Adrenal gland (tissue), 12 donors: Measurements from ENCODE around the gene TGFBR3. TPM values are rescaled to one million over a fixed set of nuclear protein-coding genes. Genes with fewer than 3 reads are reported as not detected.

Source experiments
- DNase-seq, 7 donors: peaks; one replicate each; pipeline ENCODE4 v3.0.0-alpha.2; 2019 to 2020
- H3K27ac ChIP-seq, 5 donors: fragments of 200-600 bp; sonication (generic) in 4 of 5; 1 replicate in 3 of 5; 2 replicates in 2 of 5; pipeline versions ENCODE4 v1.5.1 to v1.8.0; 2016 to 2020; ENCODE audit warnings: mild to moderate bottlenecking in 1 of 5
- H3K27me3 ChIP-seq: fragments of 200-600 bp; 2 replicates; pipeline ENCODE4 v1.8.0; 2021
- H3K36me3 ChIP-seq, 2 donors: fragments of 200-600 bp; replicated peaks in 1 of 2; 1 replicate in 1 of 2; 2 replicates in 1 of 2; pipeline versions ENCODE4 v1.5.1 to v1.8.0; 2018 to 2022
- H3K4me1 ChIP-seq, 2 donors: fragments of 200-600 bp; replicated peaks in 1 of 2; 1 replicate in 1 of 2; 2 replicates in 1 of 2; pipeline versions ENCODE4 v1.5.1 to v1.8.0; 2018 to 2021
- H3K4me3 ChIP-seq, 4 donors: fragments of 200-600 bp; sonication (generic) in 3 of 4; one replicate each; pipeline ENCODE4 v1.5.1; 2016 to 2018
- H3K9me3 ChIP-seq, 3 donors: fragments of 200-600 bp; sonication (generic) in 1 of 3; replicated peaks in 1 of 3; 1 replicate in 2 of 3; 2 replicates in 1 of 3; pipeline versions ENCODE4 v1.5.1 to v1.8.0; 2016 to 2021
- CTCF ChIP-seq, 6 experiments: fragments of 450-650 bp in 4 of 6; fragments of 200-600 bp in 2 of 6; sonication (generic) in 1 of 6; IDR thresholded peaks; 1 replicate in 5 of 6; 2 replicates in 1 of 6; pipeline versions ENCODE4 v1.5.1 to v1.8.0; 2016 to 2021; ENCODE audit warnings: antibody characterized with exemption in 6 of 6, mild to moderate bottlenecking in 2 of 6, moderate library complexity in 1 of 6
- POLR2A ChIP-seq, 2 donors: fragments of 450-650 bp; IDR thresholded peaks; one replicate each; pipeline ENCODE4 v1.6.1; 2017; ENCODE audit warnings: antibody characterized with exemption in 2 of 2, mild to moderate bottlenecking in 2 of 2, moderate library complexity in 1 of 2
- WGBS, 4 donors: extraction: QIAGEN DNeasy Blood & Tissue Kit in 2 of 4; methylation state at CpG; one replicate each; pipeline versions ENCODE4 v1.1.5 to v1.1.7; 2013 to 2017; 5-methylcytosine and 5-hydroxymethylcytosine counted together
- intact Hi-C, 2 donors: fragments of 100-400 bp; cut with DNase I; formaldehyde crosslinking; loops; one replicate each; pipeline versions ENCODE4 v1.14.1 to v1.15.0; 2022 to 2023
- polyA plus RNA-seq, 3 donors: library from polyadenylated mRNA; stranded (reverse); fragments of 200-250 nt in 2 of 3; fragments of 350-450 nt in 1 of 3; fragmentation: Illumina TruSeq in 1 of 3; extraction: RNeasy Lipid Tissue Mini Kit (QIAGEN cat#74804) in 1 of 3; gene quantifications; one replicate each; pipeline ENCODE4 v1.2.3, GENCODE V29; 2013 to 2014
- total RNA-seq, 9 donors: library from RNA; depleted of rRNA in 4 of 9; stranded (reverse); fragments of >200 nt in 4 of 9; fragments of 120-200 nt in 1 of 9; fragmentation: NEBNext Ultra II Directional in 1 of 9; extraction: Animal tissue kit (Norgen Biotek cat#: 25700) in 1 of 9; gene quantifications; one replicate each; pipeline versions ENCODE4 v1.1.0 to v1.2.4, GENCODE V29; 2013 to 2023
- donor health status: healthy with polysubstance abuse.
- donor health status: Bipolar disorder and iron deficiency.
- donor health status: DM: yes; HTN: yes; CAD: no.
- donor health status: DM: no; HTN: no; CAD: no.
- donor health status: DM: no; HTN: no; CAD: no.
- donor health status: DM: yes; HTN: yes; CAD: no.

TGFBR3 gene
- total and polyA plus RNA-seq, 12 donors: 13.9 to 340 (median 148) TPM

GRCh38 chr1:91746728-91747338 lies 139.1 kb downstream of the TGFBR3 start:
- 92% methylated on average over 3 of the region's 3 CpGs for WGBS, 4 donors
- TF ChIP-seq CTCF (IDR thresholded peaks at IDR 0.05): no peak
- TF ChIP-seq POLR2A (IDR thresholded peaks at IDR 0.05): no peak
- peaks cover 45 to 62% of the 10 kb centered on the region in 2 donors for H3K4me1 ChIP-seq

GRCh38 chr1:91745640-91746373 lies 140.1 kb downstream of the TGFBR3 start:
- TF ChIP-seq CTCF (IDR thresholded peaks at IDR 0.05) (no peak), POLR2A (IDR thresholded peaks at IDR 0.05) (no peak)
- no peak for DNase-seq
- intact Hi-C loops: no loop called here
- 70 to 75% (median 72%) methylated on average over 5 of the region's 5 CpGs for WGBS, 4 donors
- no peaks in the 10 kb centered on the region for H3K27me3 ChIP-seq
- no peaks in the 10 kb centered on the region for H3K9me3 ChIP-seq
- H3K27ac ChIP-seq: peak overlapping the region in 2 of 5 donors; percentile 18 to 64
- no peak overlapping the region for H3K4me3 ChIP-seq
- peaks cover 38 to 61% of the 10 kb centered on the region in 2 donors for H3K4me1 ChIP-seq
- no peaks in the 10 kb centered on the region for H3K36me3 ChIP-seq

More at GRCh38 chr1:91746728-91747338, 139.1 kb downstream of the TGFBR3 start:
- no peak overlapping the region for H3K4me3 ChIP-seq
- DNase-seq: no peak
- H3K36me3 ChIP-seq: no peaks in the 10 kb centered on the region
- no peaks in the 10 kb centered on the region for H3K27me3 ChIP-seq
- H3K9me3 ChIP-seq: no peaks in the 10 kb centered on the region
- peak overlapping the region in 1 of 5 donors; percentile 31 for H3K27ac ChIP-seq
- intact Hi-C loops: no loop called here

GRCh38 chr1:91744953-91745639 lies 140.9 kb downstream of the TGFBR3 start:
- 44 to 53% (median 50%) methylated on average over 6 of the region's 6 CpGs for WGBS, 4 donors
- Histone ChIP-seq H3K9me3 (no peaks in the 10 kb centered on the region), H3K27ac (peak overlapping the region in 3 of 5 donors; percentile 18 to 64 (median 23)), H3K27me3 (no peaks in the 10 kb centered on the region), H3K36me3 (no peaks in the 10 kb centered on the region), H3K4me3 (no peak overlapping the region), H3K4me1 (peaks cover 32 to 55% of the 10 kb centered on the region in 2 donors)
- DNase-seq: peak in 6 of 7 donors; percentile 37 to 70 (median 63)
- TF ChIP-seq POLR2A (IDR thresholded peaks at IDR 0.05) (no peak), CTCF (IDR thresholded peaks at IDR 0.05) (peak in 4 of 6 experiments; percentile 11 to 36 (median 28))
- intact Hi-C loops: no loop called here

GRCh38 chr1:91742848-91743292 lies 143.1 kb downstream of the TGFBR3 start:
- TF ChIP-seq POLR2A (IDR thresholded peaks at IDR 0.05) (no peak), CTCF (IDR thresholded peaks at IDR 0.05) (no peak)
- intact Hi-C loops: no loop called here
- 23 to 37% (median 32%) methylated on average over 4 of the region's 4 CpGs for WGBS, 4 donors

More at GRCh38 chr1:91742848-91743292, 143.1 kb downstream of the TGFBR3 start:
- Histone ChIP-seq H3K27me3 (no peaks in the 10 kb centered on the region), H3K4me1 (peaks cover 29 to 50% of the 10 kb centered on the region in 2 donors), H3K36me3 (peaks cover 0 to 8% of the 10 kb centered on the region in 2 donors), H3K9me3 (no peaks in the 10 kb centered on the region), H3K4me3 (no peak overlapping the region), H3K27ac (peak overlapping the region in 3 of 5 donors; percentile 33 to 69 (median 65))
- DNase-seq: peak in 6 of 7 donors; percentile 47 to 72 (median 62)
